Measurements from ENCODE around the gene GALNT11.
A peak's percentile ranks its signal among the peaks of the same experiment; 100 is the strongest.

The GALNT11 gene

DNA sequence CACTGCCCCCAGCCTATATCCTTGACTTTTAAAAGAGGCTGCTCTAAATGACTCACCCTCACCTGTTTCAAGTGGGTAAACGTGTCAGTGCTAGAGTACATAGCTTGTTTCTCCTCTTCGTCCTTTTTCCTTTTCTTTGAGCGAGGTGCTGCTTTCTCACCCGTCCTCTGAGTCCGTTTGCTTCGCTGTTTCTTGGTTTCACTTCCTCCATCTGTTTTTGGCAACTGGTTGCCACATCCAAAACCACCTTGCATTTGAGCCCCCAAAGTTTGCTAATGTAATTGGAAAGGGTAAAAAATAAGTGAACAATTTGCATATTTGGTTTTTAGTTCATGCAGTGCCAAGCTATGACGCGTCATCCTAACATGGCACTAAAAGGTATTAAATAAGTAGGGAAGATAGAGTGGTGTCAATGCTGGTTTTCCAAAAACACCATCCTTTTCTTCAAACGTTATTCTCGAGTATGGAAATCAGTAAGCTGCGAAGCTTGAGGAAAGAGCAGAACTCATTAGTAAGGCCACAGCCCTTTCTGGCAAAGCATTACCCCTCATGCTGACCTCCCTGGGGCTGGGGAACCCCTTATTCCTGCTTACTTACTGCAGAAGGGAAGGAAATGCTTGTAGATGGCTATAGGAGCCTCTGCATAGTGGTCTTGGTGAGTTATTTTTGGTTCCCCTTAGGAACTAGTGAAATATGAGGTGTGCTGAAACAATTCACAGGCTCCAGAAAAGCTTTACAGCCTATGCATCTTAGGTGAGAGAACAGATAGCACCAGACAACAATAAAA lies 133.5 kb downstream of the GALNT11 start:
- DNase-seq: peak; percentile 92

DNA sequence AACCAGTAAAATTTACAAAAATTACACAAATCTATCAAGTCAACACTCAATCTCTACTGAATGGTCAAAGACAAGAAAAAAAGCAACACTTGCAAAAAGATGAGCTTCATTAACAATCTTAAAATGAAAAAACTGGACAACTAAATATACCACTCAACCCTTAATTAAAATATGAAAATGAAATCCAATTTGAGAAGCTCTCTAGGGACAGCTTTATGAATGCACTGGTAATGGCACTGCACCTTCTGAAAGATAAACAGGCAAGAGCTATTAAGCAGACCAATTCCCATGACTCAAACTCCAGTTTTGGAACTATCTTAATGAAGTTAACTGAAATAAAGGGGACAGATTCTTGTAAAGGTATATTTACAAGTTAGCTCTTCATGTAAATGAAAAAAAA lies 135.7 kb downstream of the GALNT11 start:
- no peak for DNase-seq

- DNase-seq: no peak
Observed at GRCh38 chr7:152162287-152162686, 136.8 kb downstream of the GALNT11 start.
